ENCODE results near the gene CDPF1. TPM values are rescaled to one million over a fixed set of nuclear protein-coding genes. Genes with fewer than 3 reads are reported as not detected.

Gene CDPF1
- polyA plus RNA-seq, 3 donors, result 8.3 to 8.4 (median 8.3) TPM

DNA sequence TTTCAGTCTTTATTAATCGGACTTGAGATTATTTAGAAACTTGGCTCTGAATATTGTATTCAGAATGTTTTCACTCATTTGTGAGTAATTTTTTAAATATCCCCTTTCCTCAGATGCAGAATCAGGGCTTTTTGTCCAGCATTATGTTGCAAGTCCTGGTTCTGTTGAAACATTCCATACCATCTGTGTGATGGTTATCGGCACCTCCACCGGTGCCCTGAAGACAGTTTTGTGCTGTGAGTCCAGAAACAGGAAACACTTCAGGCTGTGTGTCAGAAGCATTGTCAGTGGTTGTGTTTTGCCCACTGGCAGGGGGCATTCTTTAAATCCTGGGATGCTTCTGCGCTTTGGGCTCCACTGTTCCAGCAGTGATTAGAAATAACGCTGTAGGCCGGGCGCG lies 20.4 kb downstream of the CDPF1 start:
- H3K4me3 ChIP-seq (replicated peaks in 1 of 3; ENCODE audit: low read depth in 2 of 3, low read length in 3 of 3), result no peak overlapping the region
- Mint-ChIP-seq H3K27ac (peak overlapping the region in 1 of 7 donors; percentile 25), H3K4me3 (no peak overlapping the region), H3K4me1 (peaks cover 6% of the 10 kb centered on the region), H3K9me3 (no peaks in the 10 kb centered on the region), H3K27me3 (ENCODE audit: low read depth in 3 of 3) (peaks cover 0 to 3% (median 0%) of the 10 kb centered on the region in 3 donors), H3K36me3 (peaks cover 23 to 25% of the 10 kb centered on the region in 2 donors)
- H3K79me2 ChIP-seq (ENCODE audit: insufficient read depth, low read length), result no peaks in the 10 kb centered on the region
- TF ChIP-seq, protein P1, sequence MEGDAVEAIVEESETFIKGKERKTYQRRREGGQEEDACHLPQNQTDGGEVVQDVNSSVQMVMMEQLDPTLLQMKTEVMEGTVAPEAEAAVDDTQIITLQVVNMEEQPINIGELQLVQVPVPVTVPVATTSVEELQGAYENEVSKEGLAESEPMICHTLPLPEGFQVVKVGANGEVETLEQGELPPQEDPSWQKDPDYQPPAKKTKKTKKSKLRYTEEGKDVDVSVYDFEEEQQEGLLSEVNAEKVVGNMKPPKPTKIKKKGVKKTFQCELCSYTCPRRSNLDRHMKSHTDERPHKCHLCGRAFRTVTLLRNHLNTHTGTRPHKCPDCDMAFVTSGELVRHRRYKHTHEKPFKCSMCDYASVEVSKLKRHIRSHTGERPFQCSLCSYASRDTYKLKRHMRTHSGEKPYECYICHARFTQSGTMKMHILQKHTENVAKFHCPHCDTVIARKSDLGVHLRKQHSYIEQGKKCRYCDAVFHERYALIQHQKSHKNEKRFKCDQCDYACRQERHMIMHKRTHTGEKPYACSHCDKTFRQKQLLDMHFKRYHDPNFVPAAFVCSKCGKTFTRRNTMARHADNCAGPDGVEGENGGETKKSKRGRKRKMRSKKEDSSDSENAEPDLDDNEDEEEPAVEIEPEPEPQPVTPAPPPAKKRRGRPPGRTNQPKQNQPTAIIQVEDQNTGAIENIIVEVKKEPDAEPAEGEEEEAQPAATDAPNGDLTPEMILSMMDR (IDR thresholded peaks at IDR 0.05), result no peak
- H3K9ac ChIP-seq (ENCODE audit: insufficient read depth, low read length, poor library complexity, severe bottlenecking), result no peak overlapping the region
- H3K27ac ChIP-seq (ENCODE audit: low read depth in 1 of 2, low read length in 2 of 2), result no peak overlapping the region
- DNase-seq, result peak in 1 of 3 donors; percentile 21
- intact Hi-C loops (cut with micrococcal nuclease), result no loop called here
- H3K4me1 ChIP-seq (ENCODE audit: control insufficient read depth in 1 of 2, insufficient read depth in 2 of 2, low read length in 2 of 2), result peaks cover 0 to 21% of the 10 kb centered on the region in 2 donors
- WGBS (ENCODE audit: insufficient coverage), result 68% methylated on average over 7 of the region's 8 CpGs
- no peaks in the 10 kb centered on the region for H3K9me3 ChIP-seq (replicated peaks in 1 of 2; ENCODE audit: control insufficient read depth in 1 of 2, insufficient read depth in 1 of 2, low read length in 2 of 2)
- no peak overlapping the region for H3K4me2 ChIP-seq (replicated peaks; ENCODE audit: extremely low read depth, low read length, poor library complexity, severe bottlenecking)
- H2AFZ ChIP-seq (ENCODE audit: insufficient read depth, low read depth, low read length, poor library complexity, severe bottlenecking), result no peak overlapping the region
- no peaks in the 10 kb centered on the region for H3K27me3 ChIP-seq (ENCODE audit: control insufficient read depth in 2 of 2, insufficient read depth in 2 of 2, low read length in 2 of 2)
- peaks cover 5 to 18% of the 10 kb centered on the region in 2 donors for H3K36me3 ChIP-seq (replicated peaks in 1 of 2; ENCODE audit: control insufficient read depth in 1 of 2, insufficient read depth in 2 of 2, low read length in 2 of 2)
- no peaks in the 10 kb centered on the region for H4K20me1 ChIP-seq (ENCODE audit: insufficient read depth, low read length)

DNA sequence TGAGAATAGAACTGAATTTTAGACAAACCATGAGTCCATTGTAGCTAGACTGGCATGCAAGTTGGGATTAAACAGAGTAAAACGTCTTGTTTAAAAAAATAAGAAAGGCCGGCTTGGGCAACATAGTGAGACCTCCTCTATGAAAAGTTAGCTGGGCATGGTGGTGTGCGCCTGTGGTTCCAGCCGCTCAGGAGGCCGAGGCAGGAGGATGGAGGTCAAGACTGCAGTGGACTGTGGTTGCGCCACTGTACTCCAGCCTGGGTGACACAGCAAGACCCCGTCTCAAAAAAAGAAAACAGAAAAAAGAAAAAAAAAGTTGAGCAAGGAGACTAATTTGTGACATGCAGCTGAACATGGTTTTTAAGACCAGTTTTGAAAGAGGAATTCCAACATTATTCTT lies 23.5 kb downstream of the CDPF1 start:
- H3K27ac ChIP-seq (ENCODE audit: low read depth in 1 of 2, low read length in 2 of 2), result no peak overlapping the region
- H3K27me3 ChIP-seq (ENCODE audit: control insufficient read depth in 2 of 2, insufficient read depth in 2 of 2, low read length in 2 of 2), result no peaks in the 10 kb centered on the region
- Mint-ChIP-seq H3K27ac (peak overlapping the region in 2 of 7 donors; percentile 59 to 84), H3K36me3 (peaks cover 34 to 39% of the 10 kb centered on the region in 2 donors), H3K9me3 (no peaks in the 10 kb centered on the region), H3K27me3 (ENCODE audit: low read depth in 3 of 3) (peaks cover 0 to 3% (median 0%) of the 10 kb centered on the region in 3 donors), H3K4me3 (no peak overlapping the region), H3K4me1 (no peaks in the 10 kb centered on the region)
- H3K9ac ChIP-seq (ENCODE audit: insufficient read depth, low read length, poor library complexity, severe bottlenecking), result no peak overlapping the region
- H2AFZ ChIP-seq (ENCODE audit: insufficient read depth, low read depth, low read length, poor library complexity, severe bottlenecking), result no peak overlapping the region
- DNase-seq, result no peak
- no peak overlapping the region for H3K4me2 ChIP-seq (replicated peaks; ENCODE audit: extremely low read depth, low read length, poor library complexity, severe bottlenecking)
- intact Hi-C loops (cut with micrococcal nuclease), result no loop called here
- H3K4me1 ChIP-seq (ENCODE audit: control insufficient read depth in 1 of 2, insufficient read depth in 2 of 2, low read length in 2 of 2), result peaks cover 0 to 13% of the 10 kb centered on the region in 2 donors
- no peaks in the 10 kb centered on the region for H4K20me1 ChIP-seq (ENCODE audit: insufficient read depth, low read length)
- peaks cover 0 to 21% of the 10 kb centered on the region in 2 donors for H3K36me3 ChIP-seq (replicated peaks in 1 of 2; ENCODE audit: control insufficient read depth in 1 of 2, insufficient read depth in 2 of 2, low read length in 2 of 2)
- no peaks in the 10 kb centered on the region for H3K79me2 ChIP-seq (ENCODE audit: insufficient read depth, low read length)
- 91% methylated on average over 5 of the region's 7 CpGs for WGBS (ENCODE audit: insufficient coverage)
- H3K9me3 ChIP-seq (replicated peaks in 1 of 2; ENCODE audit: control insufficient read depth in 1 of 2, insufficient read depth in 1 of 2, low read length in 2 of 2), result no peaks in the 10 kb centered on the region
- H3K4me3 ChIP-seq (replicated peaks in 1 of 3; ENCODE audit: low read depth in 2 of 3, low read length in 3 of 3), result no peak overlapping the region
- TF ChIP-seq, protein P1 (IDR thresholded peaks at IDR 0.05), result no peak

All from CD14-positive monocyte (primary cell).